KMS-11 (cell line): ENCODE results near the gene FCHSD2.
"Not testable (repeated sequence)": the region's sequence is repeated elsewhere in the genome, so short reads cannot be mapped to it uniquely, and the experiment has no call there.

Experiments
- H2AFZ ChIP-seq: fragments of 200-600 bp; sonication (generic); 2 replicates; pipeline ENCODE4 v1.6.1; 2016; ENCODE audit warnings: antibody characterized with exemption, mixed run types, low read depth
- H3K27ac ChIP-seq: fragments of 200-600 bp; sonication (generic); 2 replicates; pipeline ENCODE4 v1.6.1; 2016; ENCODE audit warnings: mild to moderate bottlenecking, mixed run types
- H3K27me3 ChIP-seq: fragments of 200-600 bp; sonication (generic); 2 replicates; pipeline ENCODE4 v1.6.1; 2017; ENCODE audit warnings: mild to moderate bottlenecking, low read depth, mixed run types, moderate library complexity; ENCODE audit not compliant: insufficient read depth
- H3K36me3 ChIP-seq: fragments of 200-600 bp; sonication (generic); 2 replicates; pipeline ENCODE4 v1.6.1; 2017; ENCODE audit warnings: mild to moderate bottlenecking, mixed run types; ENCODE audit not compliant: insufficient read depth
- H3K4me1 ChIP-seq: fragments of 200-600 bp; sonication (generic); 2 replicates; pipeline ENCODE4 v1.6.1; 2016; ENCODE audit warnings: mild to moderate bottlenecking, low read depth, mixed run types; ENCODE audit not compliant: poor library complexity, severe bottlenecking
- H3K4me2 ChIP-seq: fragments of 200-600 bp; sonication (generic); 2 replicates; pipeline ENCODE4 v1.7.0; 2016; ENCODE audit warnings: mild to moderate bottlenecking, mixed run types
- H3K4me3 ChIP-seq: fragments of 200-600 bp; sonication (generic); IDR thresholded peaks from 2 replicates; pipeline ENCODE4 v1.6.1; 2017; ENCODE audit warnings: low read depth, low read length, mixed read lengths; ENCODE audit not compliant: insufficient read depth
- H3K79me2 ChIP-seq: fragments of 200-600 bp; sonication (generic); 2 replicates; pipeline ENCODE4 v1.6.1; 2016; ENCODE audit warnings: low read depth, mixed run types; ENCODE audit not compliant: insufficient read depth
- H3K9ac ChIP-seq: fragments of 200-600 bp; sonication (generic); 2 replicates; pipeline ENCODE4 v1.6.1; 2016; ENCODE audit warnings: mild to moderate bottlenecking, mixed run types
- H4K20me1 ChIP-seq: fragments of 200-600 bp; sonication (generic); 2 replicates; pipeline ENCODE4 v1.6.1; 2016; ENCODE audit warnings: mild to moderate bottlenecking, mixed run types; ENCODE audit not compliant: insufficient read depth
- CTCF ChIP-seq: fragments of 200-600 bp; sonication (generic); conservative IDR thresholded peaks from 2 replicates; pipeline ENCODE4 v1.6.1; 2017; ENCODE audit warnings: low read depth, mild to moderate bottlenecking, antibody characterized with exemption, low read length, moderate library complexity, mixed read lengths

The FCHSD2 gene

GRCh38 chr11:73129198-73129597 is 12.9 kb downstream of the FCHSD2 start:
- Histone ChIP-seq H3K9ac (no peak overlapping the region), H3K4me1 (no peaks in the 10 kb centered on the region), H3K27ac (no peak overlapping the region), H3K4me2 (no peak overlapping the region), H4K20me1 (no peaks in the 10 kb centered on the region), H3K4me3 (no peak overlapping the region), H3K27me3 (no peaks in the 10 kb centered on the region), H3K36me3 (no peaks in the 10 kb centered on the region), H3K79me2 (no peaks in the 10 kb centered on the region), H2AFZ (no peak overlapping the region)
- no peak for TF ChIP-seq CTCF

- H3K27me3 ChIP-seq = no peaks in the 10 kb centered on the region
- no peaks in the 10 kb centered on the region for H3K36me3 ChIP-seq
- no peak overlapping the region for H3K27ac ChIP-seq
- no peak overlapping the region for H2AFZ ChIP-seq
- H3K79me2 ChIP-seq = no peaks in the 10 kb centered on the region; the same call in 1 of the 2 replicates
- no peaks in the 10 kb centered on the region for H4K20me1 ChIP-seq
- no peaks in the 10 kb centered on the region for H3K4me1 ChIP-seq
- H3K9ac ChIP-seq = no peak overlapping the region
- H3K4me2 ChIP-seq = no peak overlapping the region
- no peak for TF ChIP-seq CTCF
- H3K4me3 ChIP-seq = no peak overlapping the region
These were observed 15.2 kb downstream of the FCHSD2 start for GRCh38 chr11:73126804-73127480.

- TF ChIP-seq CTCF = no peak
- Histone ChIP-seq H2AFZ (no peak overlapping the region), H3K4me3 (no peak overlapping the region), H3K79me2 (no peaks in the 10 kb centered on the region; the same call in 1 of the 2 replicates), H3K27me3 (no peaks in the 10 kb centered on the region), H3K36me3 (no peaks in the 10 kb centered on the region), H3K9ac (no peak overlapping the region), H3K27ac (no peak overlapping the region), H3K4me1 (no peaks in the 10 kb centered on the region), H3K4me2 (no peak overlapping the region), H4K20me1 (no peaks in the 10 kb centered on the region)
These were observed 17.3 kb downstream of the FCHSD2 start for GRCh38 chr11:73124800-73125199.

GRCh38 chr11:73123892-73124291 is 18.2 kb downstream of the FCHSD2 start:
- H3K79me2 ChIP-seq, H3K9ac ChIP-seq, H3K4me1 ChIP-seq, H3K27ac ChIP-seq, H3K4me3 ChIP-seq, H3K4me2 ChIP-seq, H3K36me3 ChIP-seq, H4K20me1 ChIP-seq, H2AFZ ChIP-seq, H3K27me3 ChIP-seq: not testable (repeated sequence)

GRCh38 chr11:73121692-73122091 is 20.4 kb downstream of the FCHSD2 start:
- Histone ChIP-seq H3K4me3 (no peak overlapping the region), H3K79me2 (no peaks in the 10 kb centered on the region; the same call in 1 of the 2 replicates), H4K20me1 (no peaks in the 10 kb centered on the region), H3K27ac (no peak overlapping the region), H3K9ac (no peak overlapping the region), H3K4me2 (no peak overlapping the region), H3K36me3 (no peaks in the 10 kb centered on the region), H2AFZ (no peak overlapping the region), H3K4me1 (no peaks in the 10 kb centered on the region), H3K27me3 (no peaks in the 10 kb centered on the region)
- TF ChIP-seq CTCF = no peak
